Skeletal muscle cell (primary cell): Measurements from ENCODE around the gene UNCX.
"Not testable (repeated sequence)": the region's sequence is repeated elsewhere in the genome, so short reads cannot be mapped to it uniquely, and the experiment has no call there.

Source experiments
- DNase-seq: peaks from one replicate; pipeline ENCODE4 v3.0.0-alpha.2; 2010; ENCODE audit warnings: low read depth
- H3K4me3 ChIP-seq: 2 replicates; pipeline ENCODE4 v1.5.1; 2011; ENCODE audit warnings: low read depth, mild to moderate bottlenecking, control low read depth, low read length, moderate library complexity

Gene UNCX

GRCh38 chr7:1270181-1270580 lies 37.5 kb downstream of the UNCX start:
- H3K4me3 ChIP-seq: no peak overlapping the region
- DNase-seq: no peak

GRCh38 chr7:1271046-1271445 lies 38.4 kb downstream of the UNCX start:
- DNase-seq: no peak
- no peak overlapping the region for H3K4me3 ChIP-seq

GRCh38 chr7:1271656-1272055 lies 39.0 kb downstream of the UNCX start:
- DNase-seq: no peak
- H3K4me3 ChIP-seq: no peak overlapping the region

- DNase-seq, H3K4me3 ChIP-seq: not testable (repeated sequence)
Observed at GRCh38 chr7:1272136-1272535, 39.5 kb downstream of the UNCX start.

GRCh38 chr7:1274121-1274875 lies 41.6 kb downstream of the UNCX start:
- no peak for DNase-seq

GRCh38 chr7:1274876-1275375 lies 42.3 kb downstream of the UNCX start:
- no peak overlapping the region for H3K4me3 ChIP-seq
- no peak for DNase-seq

More at GRCh38 chr7:1274121-1274875, 41.6 kb downstream of the UNCX start:
- no peak overlapping the region for H3K4me3 ChIP-seq

- H3K4me3 ChIP-seq: no peak overlapping the region
- no peak for DNase-seq
Observed at GRCh38 chr7:1275451-1276381, 43.0 kb downstream of the UNCX start.

- no peak for DNase-seq
- H3K4me3 ChIP-seq: no peak overlapping the region
Observed at GRCh38 chr7:1276626-1277175, 44.0 kb downstream of the UNCX start.

GRCh38 chr7:1278543-1278942 lies 45.9 kb downstream of the UNCX start:
- DNase-seq: no peak
- no peak overlapping the region for H3K4me3 ChIP-seq

GRCh38 chr7:1279041-1279440 lies 46.4 kb downstream of the UNCX start:
- DNase-seq: no peak

GRCh38 chr7:1279895-1280294 lies 47.2 kb downstream of the UNCX start:
- H3K4me3 ChIP-seq, DNase-seq: not testable (repeated sequence)

More at GRCh38 chr7:1279041-1279440, 46.4 kb downstream of the UNCX start:
- no peak overlapping the region for H3K4me3 ChIP-seq

- no peak for DNase-seq
- H3K4me3 ChIP-seq: no peak overlapping the region
Observed at GRCh38 chr7:1281068-1281467, 48.4 kb downstream of the UNCX start.

GRCh38 chr7:1282679-1283078 lies 50.0 kb downstream of the UNCX start:
- no peak for DNase-seq
- H3K4me3 ChIP-seq: no peak overlapping the region

- DNase-seq: no peak
- no peak overlapping the region for H3K4me3 ChIP-seq
Observed at GRCh38 chr7:1283337-1283736, 50.7 kb downstream of the UNCX start.

- H3K4me3 ChIP-seq: no peak overlapping the region
- no peak for DNase-seq
Observed at GRCh38 chr7:1283941-1284742, 51.5 kb downstream of the UNCX start.

- no peak for DNase-seq
- H3K4me3 ChIP-seq: no peak overlapping the region
Observed at GRCh38 chr7:1284743-1285458, 52.2 kb downstream of the UNCX start.

GRCh38 chr7:1285556-1286301 lies 53.1 kb downstream of the UNCX start:
- DNase-seq: no peak
- no peak overlapping the region for H3K4me3 ChIP-seq
